IMR-90 (cell line): ENCODE results near the gene SNX6. TPM values are rescaled to one million over a fixed set of nuclear protein-coding genes. Genes with fewer than 3 reads are reported as not detected.

Experiments
- ATAC-seq: fragments of 200-7000 bp; cut with Tn5 transposase; 2 replicates; pipeline ENCODE4 v1.9.1; 2020; ENCODE audit warnings: low read depth, mild to moderate bottlenecking, moderate library complexity
- BruUV-seq: library from RNA; stranded (reverse); fragments of 400-500 nt; replicated peaks from 2 replicates; lab custom pipeline; 2021; lab: Mats Ljungman, UMichigan
- CTCF ChIA-PET: fragments of 300-600 bp; formaldehyde crosslinking; extraction: SDS; loops from one replicate; lab custom pipeline; 2021; ENCODE audit warnings: antibody characterized with exemption; lab: Yijun Ruan, JAX
- POLR2A ChIA-PET: fragments of 300-600 bp; sonication (Branson Sonifier 250); formaldehyde crosslinking; loops from one replicate; lab custom pipeline; 2022; ENCODE audit warnings: antibody characterized with exemption; ENCODE audit not compliant: unreplicated experiment; lab: Charles Lee
- DNase-seq: peaks from one replicate; pipeline ENCODE4 v3.0.0; 2013
- H2AFZ ChIP-seq: replicated peaks from 2 replicates; pipeline ENCODE3; 2013; ENCODE audit warnings: low read length, mild to moderate bottlenecking; ENCODE audit not compliant: poor library complexity
- H2AK5ac ChIP-seq: 2 replicates; pipeline ENCODE4 v1.6.1; 2013; ENCODE audit warnings: low read depth, low read length, inconsistent platforms
- H2AK9ac ChIP-seq: replicated peaks from 2 replicates; pipeline ENCODE3; 2013; ENCODE audit warnings: mild to moderate bottlenecking, low read depth, low read length, moderate library complexity; ENCODE audit not compliant: poor library complexity
- H2BK120ac ChIP-seq: 2 replicates; pipeline ENCODE4 v1.6.1; 2013; ENCODE audit warnings: low read depth, low read length, inconsistent platforms
- H2BK15ac ChIP-seq: 3 replicates; pipeline ENCODE4 v1.6.1; 2013; ENCODE audit warnings: low read depth, low read length, inconsistent platforms
- H2BK20ac ChIP-seq: 2 replicates; pipeline ENCODE4 v1.6.1; 2013; ENCODE audit warnings: low read depth, mild to moderate bottlenecking, inconsistent platforms, low read length, moderate library complexity
- H2BK5ac ChIP-seq: 2 replicates; pipeline ENCODE4 v1.6.1; 2013; ENCODE audit warnings: mild to moderate bottlenecking, low read depth, low read length, inconsistent platforms; ENCODE audit not compliant: poor library complexity, severe bottlenecking
- H3K14ac ChIP-seq: replicated peaks from 2 replicates; pipeline ENCODE4 v1.6.1; 2013; ENCODE audit warnings: low read depth, low read length, inconsistent platforms
- H3K18ac ChIP-seq: 2 replicates; pipeline ENCODE4 v1.6.1; 2013; ENCODE audit warnings: low read depth, low read length, control low read depth
- H3K23ac ChIP-seq: 2 replicates; pipeline ENCODE4 v1.6.1; 2013; ENCODE audit warnings: low read depth, low read length, inconsistent platforms
- H3K27ac ChIP-seq: 2 replicates; pipeline ENCODE4 v1.5.1; 2013; ENCODE audit warnings: mild to moderate bottlenecking, control low read depth, low read length; ENCODE audit not compliant: insufficient read depth
- H3K27me3 ChIP-seq: 2 replicates; pipeline ENCODE4 v1.6.1; 2013; ENCODE audit warnings: low read length; ENCODE audit not compliant: control insufficient read depth, insufficient read depth
- H3K36me3 ChIP-seq: 2 replicates; pipeline ENCODE4 v1.6.1; 2013; ENCODE audit warnings: low read length, mixed read lengths; ENCODE audit not compliant: control insufficient read depth, insufficient read depth
- H3K4ac ChIP-seq: 2 replicates; pipeline ENCODE4 v1.6.1; 2013; ENCODE audit warnings: low read depth, low read length, inconsistent platforms
- H3K4me1 ChIP-seq: 2 replicates; pipeline ENCODE4 v1.6.1; 2013; ENCODE audit warnings: low read length, mixed read lengths; ENCODE audit not compliant: control insufficient read depth, insufficient read depth
- H3K4me2 ChIP-seq: 2 replicates; pipeline ENCODE4 v1.6.1; 2013; ENCODE audit warnings: low read depth, mild to moderate bottlenecking, control low read depth, low read length, moderate library complexity
- H3K4me3 ChIP-seq: 2 replicates; pipeline ENCODE4 v1.5.1; 2013; ENCODE audit warnings: low read depth, mild to moderate bottlenecking, control low read depth, low read length, moderate library complexity; ENCODE audit not compliant: insufficient read depth
- H3K56ac ChIP-seq: 2 replicates; pipeline ENCODE4 v1.6.1; 2013; ENCODE audit warnings: low read length, inconsistent platforms; ENCODE audit not compliant: insufficient read depth; ENCODE audit errors: extremely low read depth
- H3K79me1 ChIP-seq, 2 experiments: 2 replicates each; pipeline ENCODE4 v1.6.1; 2013; ENCODE audit warnings: low read length in 2 of 2, inconsistent platforms in 1 of 2, low read depth in 1 of 2
- H3K9ac ChIP-seq: 2 replicates; pipeline ENCODE4 v1.6.1; 2013; ENCODE audit warnings: low read depth, low read length, control low read depth
- H3K9me1 ChIP-seq: 2 replicates; pipeline ENCODE4 v1.6.1; 2013; ENCODE audit warnings: low read length, inconsistent platforms; ENCODE audit not compliant: insufficient read depth
- H3K9me3 ChIP-seq: 2 replicates; pipeline ENCODE4 v1.6.1; 2013; ENCODE audit warnings: low read length; ENCODE audit not compliant: control insufficient read depth, insufficient read depth
- H4K20me1 ChIP-seq: 2 replicates; pipeline ENCODE4 v1.6.1; 2013; ENCODE audit warnings: low read length, inconsistent platforms; ENCODE audit not compliant: insufficient read depth
- H4K5ac ChIP-seq: 2 replicates; pipeline ENCODE4 v1.6.1; 2013; ENCODE audit warnings: mild to moderate bottlenecking, low read depth, low read length, control low read depth
- H4K8ac ChIP-seq, 2 experiments: 2 replicates each; pipeline ENCODE4 v1.6.1; 2013; ENCODE audit warnings: low read depth in 2 of 2, low read length in 2 of 2, control low read depth in 1 of 2, inconsistent platforms in 1 of 2
- H4K91ac ChIP-seq: 2 replicates; pipeline ENCODE4 v1.6.1; 2013; ENCODE audit warnings: low read depth, low read length, inconsistent platforms; ENCODE audit not compliant: insufficient read depth
- ELK1 ChIP-seq: fragments of 150-350 bp; IDR thresholded peaks from 2 replicates; pipeline ENCODE4 v1.6.1; 2016; ENCODE audit warnings: low read depth, mild to moderate bottlenecking, low read length, moderate library complexity, borderline replicate concordance
- MAFK ChIP-seq: IDR thresholded peaks from 2 replicates; pipeline ENCODE4 v1.6.1; 2012; ENCODE audit warnings: low read depth, low read length, improper control_type of control experiment
- MXI1 ChIP-seq: IDR thresholded peaks from 2 replicates; pipeline ENCODE4 v1.6.1; 2012; ENCODE audit warnings: low read depth, mild to moderate bottlenecking, low read length, moderate library complexity, borderline replicate concordance
- POLR2A ChIP-seq: IDR thresholded peaks from 2 replicates; pipeline ENCODE4 v1.6.1; 2012; ENCODE audit warnings: mild to moderate bottlenecking, low read depth, low read length
- RAD21 ChIP-seq: IDR thresholded peaks from 2 replicates; pipeline ENCODE4 v1.6.1; 2012; ENCODE audit warnings: low read length, improper control_type of control experiment
- USF2 ChIP-seq: fragments of 150-350 bp; IDR thresholded peaks from 2 replicates; pipeline ENCODE4 v1.6.1; 2017; ENCODE audit warnings: mild to moderate bottlenecking, antibody characterized with exemption, low read length, low read depth
- WGBS, 2 experiments: methylation state at CpG; one replicate each; pipeline versions ENCODE4 v1.1.5 to v1.1.7; 2013; ENCODE audit warnings: missing lambda C conversion rate in 2 of 2; ENCODE audit not compliant: insufficient read length in 1 of 2; ENCODE audit errors: extremely low coverage in 2 of 2; 5-methylcytosine and 5-hydroxymethylcytosine counted together
- dilution Hi-C: fragments of 300-500 bp; cut with HindIII; formaldehyde crosslinking; loops from one replicate; pipeline ENCODE4 v1.14.3; 2018; ENCODE audit warnings: low sequenced_read_pairs; ENCODE audit not compliant: unreplicated experiment
- in situ Hi-C: fragments of 300-500 bp; cut with MboI; formaldehyde crosslinking; loops from 3 replicates; pipeline ENCODE4 v1.14.3; 2019; ENCODE audit warnings: low sequenced_read_pairs, inconsistent platforms, mixed read lengths
- intact Hi-C: fragments of 100-400 bp; cut with micrococcal nuclease; formaldehyde crosslinking; loops from 2 replicates; pipeline ENCODE4 v1.10.0; 2022
- polyA plus RNA-seq, 3 experiments: library from polyadenylated mRNA; depleted of rRNA; stranded (reverse); fragments of >200 nt; gene quantifications; 2 replicates each; pipeline ENCODE4 v1.2.3, GENCODE V29; 2012; ENCODE audit warnings: low replicate concordance in 1 of 3
- total RNA-seq: library from RNA; depleted of rRNA; stranded (reverse); fragments of >200 nt; gene quantifications from 2 replicates; pipeline ENCODE4 v1.2.3, GENCODE V29; 2012

SNX6 gene
- total and polyA plus RNA-seq, 2 of the 4 experiments (the other 2 are of a cell fraction), result 116 to 127 TPM

- Histone ChIP-seq H3K27ac (no peak overlapping the region), H2AK9ac (no peak overlapping the region), H3K9ac (no peak overlapping the region), H4K91ac (0 out of 2 replicates have a peak overlapping the region, but pooled peaks have one; percentile 6), H3K4me1 (peaks cover 3% of the 10 kb centered on the region; the same call in 1 of the 2 replicates), H2AK5ac (peak overlapping the region; percentile 90), H3K9me1 (peaks cover 15% of the 10 kb centered on the region; the same call in 1 of the 2 replicates), H4K20me1 (no peaks in the 10 kb centered on the region), H3K18ac (no peak overlapping the region), H3K9me3 (no peaks in the 10 kb centered on the region), H2BK15ac (no peak overlapping the region), H3K36me3 (no peaks in the 10 kb centered on the region), H3K4me2 (no peak overlapping the region), H4K8ac (no peak overlapping the region; a peak in 1 of 4 replicates), H2BK5ac (no peak overlapping the region), H3K56ac (no peak overlapping the region), H3K14ac (no peak overlapping the region), H2BK20ac (peak overlapping the region; percentile 73; the same call in 1 of the 2 replicates), H3K27me3 (no peaks in the 10 kb centered on the region), H3K23ac (no peak overlapping the region), H2BK120ac (peak overlapping the region; percentile 68), H3K4me3 (no peak overlapping the region), H3K79me1 (0 out of 4 replicates have a peak, but pooled peaks cover 0 to 6% of the 10 kb centered on the region in 2 experiments), H4K5ac (no peak overlapping the region), H2AFZ (no peak overlapping the region), H3K4ac (peak overlapping the region; percentile 60)
- ChIA-PET POLR2A (no interaction called here), CTCF (no interaction called here)
- intact Hi-C loops, result no loop called here
- dilution Hi-C loops, result no loop called here
- in situ Hi-C loops, result loop anchor here (25.0 kb wide), 1 partner anchor 745 kb away; the partner anchor contains the start of gene NFKBIA
- BruUV-seq, result no TSS peak
- no peak for DNase-seq
- 100% methylated on average over 5 of the region's 7 CpGs; no CpG with 5 or more reads in 1 of the 2 experiments for WGBS, 2 experiments
- no peak for TF ChIP-seq RAD21
- no peak for TF ChIP-seq ELK1
- TF ChIP-seq USF2, result no peak
- no peak for TF ChIP-seq POLR2A
- no peak for TF ChIP-seq MXI1
- TF ChIP-seq MAFK, result no peak
- no peak for ATAC-seq
These were observed 37.1 kb upstream of the SNX6 start for GRCh38 chr14:34667007-34667406.
